IMR-90 (cell line): ENCODE data around the gene FAAP100. TPM values are rescaled to one million over a fixed set of nuclear protein-coding genes. Genes with fewer than 3 reads are reported as not detected.
A peak's percentile ranks its signal among the peaks of the same experiment; 100 is the strongest.

Experiments used
- ATAC-seq: fragments of 200-7000 bp; cut with Tn5 transposase; 2 replicates; pipeline ENCODE4 v1.9.1; 2020; ENCODE audit warnings: low read depth, mild to moderate bottlenecking, moderate library complexity
- BruUV-seq: library from RNA; stranded (reverse); fragments of 400-500 nt; replicated peaks from 2 replicates; lab custom pipeline; 2021; lab: Mats Ljungman, UMichigan
- CTCF ChIA-PET: fragments of 300-600 bp; formaldehyde crosslinking; extraction: SDS; loops from one replicate; lab custom pipeline; 2021; ENCODE audit warnings: antibody characterized with exemption; lab: Yijun Ruan, JAX
- POLR2A ChIA-PET: fragments of 300-600 bp; sonication (Branson Sonifier 250); formaldehyde crosslinking; loops from one replicate; lab custom pipeline; 2022; ENCODE audit warnings: antibody characterized with exemption; ENCODE audit not compliant: unreplicated experiment; lab: Charles Lee
- DNase-seq: peaks from one replicate; pipeline ENCODE4 v3.0.0; 2013
- H2AFZ ChIP-seq: replicated peaks from 2 replicates; pipeline ENCODE3; 2013; ENCODE audit warnings: low read length, mild to moderate bottlenecking; ENCODE audit not compliant: poor library complexity
- H2AK5ac ChIP-seq: 2 replicates; pipeline ENCODE4 v1.6.1; 2013; ENCODE audit warnings: low read depth, low read length, inconsistent platforms
- H2AK9ac ChIP-seq: replicated peaks from 2 replicates; pipeline ENCODE3; 2013; ENCODE audit warnings: mild to moderate bottlenecking, low read depth, low read length, moderate library complexity; ENCODE audit not compliant: poor library complexity
- H2BK120ac ChIP-seq: 2 replicates; pipeline ENCODE4 v1.6.1; 2013; ENCODE audit warnings: low read depth, low read length, inconsistent platforms
- H2BK15ac ChIP-seq: 3 replicates; pipeline ENCODE4 v1.6.1; 2013; ENCODE audit warnings: low read depth, low read length, inconsistent platforms
- H2BK20ac ChIP-seq: 2 replicates; pipeline ENCODE4 v1.6.1; 2013; ENCODE audit warnings: low read depth, mild to moderate bottlenecking, inconsistent platforms, low read length, moderate library complexity
- H2BK5ac ChIP-seq: 2 replicates; pipeline ENCODE4 v1.6.1; 2013; ENCODE audit warnings: mild to moderate bottlenecking, low read depth, low read length, inconsistent platforms; ENCODE audit not compliant: poor library complexity, severe bottlenecking
- H3K14ac ChIP-seq: replicated peaks from 2 replicates; pipeline ENCODE4 v1.6.1; 2013; ENCODE audit warnings: low read depth, low read length, inconsistent platforms
- H3K18ac ChIP-seq: 2 replicates; pipeline ENCODE4 v1.6.1; 2013; ENCODE audit warnings: low read depth, low read length, control low read depth
- H3K23ac ChIP-seq: 2 replicates; pipeline ENCODE4 v1.6.1; 2013; ENCODE audit warnings: low read depth, low read length, inconsistent platforms
- H3K27ac ChIP-seq: 2 replicates; pipeline ENCODE4 v1.5.1; 2013; ENCODE audit warnings: mild to moderate bottlenecking, control low read depth, low read length; ENCODE audit not compliant: insufficient read depth
- H3K27me3 ChIP-seq: 2 replicates; pipeline ENCODE4 v1.6.1; 2013; ENCODE audit warnings: low read length; ENCODE audit not compliant: control insufficient read depth, insufficient read depth
- H3K36me3 ChIP-seq: 2 replicates; pipeline ENCODE4 v1.6.1; 2013; ENCODE audit warnings: low read length, mixed read lengths; ENCODE audit not compliant: control insufficient read depth, insufficient read depth
- H3K4ac ChIP-seq: 2 replicates; pipeline ENCODE4 v1.6.1; 2013; ENCODE audit warnings: low read depth, low read length, inconsistent platforms
- H3K4me1 ChIP-seq: 2 replicates; pipeline ENCODE4 v1.6.1; 2013; ENCODE audit warnings: low read length, mixed read lengths; ENCODE audit not compliant: control insufficient read depth, insufficient read depth
- H3K4me2 ChIP-seq: 2 replicates; pipeline ENCODE4 v1.6.1; 2013; ENCODE audit warnings: low read depth, mild to moderate bottlenecking, control low read depth, low read length, moderate library complexity
- H3K4me3 ChIP-seq: 2 replicates; pipeline ENCODE4 v1.5.1; 2013; ENCODE audit warnings: low read depth, mild to moderate bottlenecking, control low read depth, low read length, moderate library complexity; ENCODE audit not compliant: insufficient read depth
- H3K56ac ChIP-seq: 2 replicates; pipeline ENCODE4 v1.6.1; 2013; ENCODE audit warnings: low read length, inconsistent platforms; ENCODE audit not compliant: insufficient read depth; ENCODE audit errors: extremely low read depth
- H3K79me1 ChIP-seq, 2 experiments: 2 replicates each; pipeline ENCODE4 v1.6.1; 2013; ENCODE audit warnings: low read length in 2 of 2, inconsistent platforms in 1 of 2, low read depth in 1 of 2
- H3K9ac ChIP-seq: 2 replicates; pipeline ENCODE4 v1.6.1; 2013; ENCODE audit warnings: low read depth, low read length, control low read depth
- H3K9me1 ChIP-seq: 2 replicates; pipeline ENCODE4 v1.6.1; 2013; ENCODE audit warnings: low read length, inconsistent platforms; ENCODE audit not compliant: insufficient read depth
- H3K9me3 ChIP-seq: 2 replicates; pipeline ENCODE4 v1.6.1; 2013; ENCODE audit warnings: low read length; ENCODE audit not compliant: control insufficient read depth, insufficient read depth
- H4K20me1 ChIP-seq: 2 replicates; pipeline ENCODE4 v1.6.1; 2013; ENCODE audit warnings: low read length, inconsistent platforms; ENCODE audit not compliant: insufficient read depth
- H4K5ac ChIP-seq: 2 replicates; pipeline ENCODE4 v1.6.1; 2013; ENCODE audit warnings: mild to moderate bottlenecking, low read depth, low read length, control low read depth
- H4K8ac ChIP-seq, 2 experiments: 2 replicates each; pipeline ENCODE4 v1.6.1; 2013; ENCODE audit warnings: low read depth in 2 of 2, low read length in 2 of 2, control low read depth in 1 of 2, inconsistent platforms in 1 of 2
- H4K91ac ChIP-seq: 2 replicates; pipeline ENCODE4 v1.6.1; 2013; ENCODE audit warnings: low read depth, low read length, inconsistent platforms; ENCODE audit not compliant: insufficient read depth
- BHLHE40 ChIP-seq: fragments of 150-350 bp; IDR thresholded peaks from 2 replicates; pipeline ENCODE4 v1.6.1; 2016; ENCODE audit warnings: mild to moderate bottlenecking, low read depth, low read length
- CEBPB ChIP-seq: IDR thresholded peaks from 2 replicates; pipeline ENCODE4 v1.6.1; 2012; ENCODE audit warnings: low read depth, low read length, improper control_type of control experiment
- ELK1 ChIP-seq: fragments of 150-350 bp; IDR thresholded peaks from 2 replicates; pipeline ENCODE4 v1.6.1; 2016; ENCODE audit warnings: low read depth, mild to moderate bottlenecking, low read length, moderate library complexity, borderline replicate concordance
- FOS ChIP-seq: fragments of 150-350 bp; IDR thresholded peaks from 2 replicates; pipeline ENCODE4 v1.6.1; 2016; ENCODE audit warnings: low read depth, low read length
- NFE2L2 ChIP-seq: fragments of 150-350 bp; IDR thresholded peaks from 2 replicates; pipeline ENCODE4 v1.6.1; 2016; ENCODE audit warnings: low read depth, mild to moderate bottlenecking, low read length
- RAD21 ChIP-seq: IDR thresholded peaks from 2 replicates; pipeline ENCODE4 v1.6.1; 2012; ENCODE audit warnings: low read length, improper control_type of control experiment
- SMC3 ChIP-seq: fragments of 150-350 bp; IDR thresholded peaks from 2 replicates; pipeline ENCODE4 v1.6.1; 2016; ENCODE audit warnings: low read depth, mild to moderate bottlenecking, antibody characterized with exemption, low read length, moderate library complexity
- USF2 ChIP-seq: fragments of 150-350 bp; IDR thresholded peaks from 2 replicates; pipeline ENCODE4 v1.6.1; 2017; ENCODE audit warnings: mild to moderate bottlenecking, antibody characterized with exemption, low read length, low read depth
- WGBS, 2 experiments: methylation state at CpG; one replicate each; pipeline versions ENCODE4 v1.1.5 to v1.1.7; 2013; ENCODE audit warnings: missing lambda C conversion rate in 2 of 2; ENCODE audit not compliant: insufficient read length in 1 of 2; ENCODE audit errors: extremely low coverage in 2 of 2; 5-methylcytosine and 5-hydroxymethylcytosine counted together
- dilution Hi-C: fragments of 300-500 bp; cut with HindIII; formaldehyde crosslinking; loops from one replicate; pipeline ENCODE4 v1.14.3; 2018; ENCODE audit warnings: low sequenced_read_pairs; ENCODE audit not compliant: unreplicated experiment
- in situ Hi-C: fragments of 300-500 bp; cut with MboI; formaldehyde crosslinking; loops from 3 replicates; pipeline ENCODE4 v1.14.3; 2019; ENCODE audit warnings: low sequenced_read_pairs, inconsistent platforms, mixed read lengths
- intact Hi-C: fragments of 100-400 bp; cut with micrococcal nuclease; formaldehyde crosslinking; loops from 2 replicates; pipeline ENCODE4 v1.10.0; 2022
- polyA plus RNA-seq, 3 experiments: library from polyadenylated mRNA; depleted of rRNA; stranded (reverse); fragments of >200 nt; gene quantifications; 2 replicates each; pipeline ENCODE4 v1.2.3, GENCODE V29; 2012; ENCODE audit warnings: low replicate concordance in 1 of 3
- total RNA-seq: library from RNA; depleted of rRNA; stranded (reverse); fragments of >200 nt; gene quantifications from 2 replicates; pipeline ENCODE4 v1.2.3, GENCODE V29; 2012

Gene FAAP100
- total and polyA plus RNA-seq, 2 of the 4 experiments (the other 2 are of a cell fraction): 7.9 to 24.8 TPM

- Histone ChIP-seq H3K18ac (no peak overlapping the region), H2BK120ac (no peak overlapping the region), H3K56ac (no peak overlapping the region), H2BK15ac (no peak overlapping the region), H4K5ac (no peak overlapping the region), H2BK20ac (no peak overlapping the region), H3K27me3 (no peaks in the 10 kb centered on the region; the same call in 1 of the 2 replicates), H4K20me1 (peaks cover 10% of the 10 kb centered on the region), H3K9ac (no peak overlapping the region), H3K9me1 (no peaks in the 10 kb centered on the region), H3K36me3 (no peaks in the 10 kb centered on the region), H3K4me2 (no peak overlapping the region), H3K9me3 (no peaks in the 10 kb centered on the region), H3K14ac (no peak overlapping the region), H3K23ac (no peak overlapping the region; the same call in 1 of the 2 replicates), H2AFZ (peak overlapping the region; percentile 32), H4K91ac (no peak overlapping the region), H4K8ac (no peak overlapping the region), H3K79me1 (no peaks in the 10 kb centered on the region), H2AK9ac (no peak overlapping the region), H3K4me1 (peaks cover 8% of the 10 kb centered on the region), H2BK5ac (no peak overlapping the region), H3K4me3 (no peak overlapping the region), H3K4ac (no peak overlapping the region), H3K27ac (no peak overlapping the region), H2AK5ac (no peak overlapping the region)
- no TSS peak for BruUV-seq
- dilution Hi-C loops (no loop called here), in situ Hi-C loops (no loop called here), intact Hi-C loops (no loop called here)
- CTCF ChIA-PET: interaction anchor here (0.7 kb wide), 1 partner anchor 247 kb away, joined by 3 read pairs; no protein-coding TSS in a partner anchor
- ATAC-seq (no peak), DNase-seq (no peak)
- TF ChIP-seq BHLHE40: no peak
- no peak for TF ChIP-seq SMC3
- no peak for TF ChIP-seq NFE2L2
- TF ChIP-seq CEBPB: no peak
- no peak for TF ChIP-seq FOS
- no peak for TF ChIP-seq ELK1
- no peak for TF ChIP-seq RAD21
- no peak for TF ChIP-seq USF2
- POLR2A ChIA-PET: no interaction called here
- 57% methylated on average over 5 of the region's 12 CpGs; no CpG with 5 or more reads in 1 of the 2 experiments for WGBS, 2 experiments
These were observed 49.6 kb downstream of the FAAP100 start for GRCh38 chr17:81502471-81503017.
